Ishikawa (cell line): ENCODE results near the gene LMO2.

ENCODE experiments used
- CEBPB ChIP-seq: IDR thresholded peaks from 2 replicates; pipeline ENCODE4 v1.6.1; 2012
- CREB1 ChIP-seq: IDR thresholded peaks from 2 replicates; pipeline ENCODE4 v1.6.1; 2012; ENCODE audit warnings: low read depth
- EGR1 ChIP-seq: IDR thresholded peaks from 2 replicates; pipeline ENCODE4 v1.6.1; 2012
- EP300 ChIP-seq: IDR thresholded peaks from 2 replicates; pipeline ENCODE4 v1.6.1; 2012; ENCODE audit warnings: borderline replicate concordance
- FOXM1 ChIP-seq: IDR thresholded peaks from 2 replicates; pipeline ENCODE4 v1.6.1; 2012; ENCODE audit warnings: low read depth, borderline replicate concordance
- MAX ChIP-seq: IDR thresholded peaks from 2 replicates; pipeline ENCODE4 v1.6.1; 2012
- NFIC ChIP-seq: IDR thresholded peaks from 2 replicates; pipeline ENCODE4 v1.6.1; 2012
- RAD21 ChIP-seq: IDR thresholded peaks from 2 replicates; pipeline ENCODE4 v1.6.1; 2012; ENCODE audit warnings: low read depth
- REST ChIP-seq: IDR thresholded peaks from 2 replicates; pipeline ENCODE4 v1.6.1; 2012; ENCODE audit warnings: low read depth, mild to moderate bottlenecking
- TAF1 ChIP-seq: IDR thresholded peaks from 2 replicates; pipeline ENCODE4 v1.6.1; 2012; ENCODE audit warnings: low read depth, mild to moderate bottlenecking
- TCF12 ChIP-seq: IDR thresholded peaks from 2 replicates; pipeline ENCODE4 v1.6.1; 2012; ENCODE audit warnings: low read depth
- TEAD4 ChIP-seq: IDR thresholded peaks from 2 replicates; pipeline ENCODE4 v1.6.1; 2012
- YY1 ChIP-seq: IDR thresholded peaks from 2 replicates; pipeline ENCODE4 v1.6.1; 2012; ENCODE audit warnings: low read depth
- ZBTB7A ChIP-seq: IDR thresholded peaks from 2 replicates; pipeline ENCODE4 v1.6.1; 2012; ENCODE audit warnings: low read depth

LMO2 gene

GRCh38 chr11:33923626-33924025, 31.8 kb upstream of the LMO2 start:
- TF ChIP-seq FOXM1 (no peak), EP300 (no peak), NFIC (no peak), RAD21 (no peak), TEAD4 (no peak), ZBTB7A (no peak)

GRCh38 chr11:33920838-33921613, 29.1 kb upstream of the LMO2 start:
- TF ChIP-seq FOXM1: no peak
- no peak for TF ChIP-seq TEAD4
- no peak for TF ChIP-seq REST
- no peak for TF ChIP-seq CEBPB
- TF ChIP-seq CREB1: no peak
- no peak for TF ChIP-seq EP300
- TF ChIP-seq MAX: no peak
- TF ChIP-seq NFIC: no peak
- TF ChIP-seq ZBTB7A: no peak
- no peak for TF ChIP-seq TCF12
- TF ChIP-seq TAF1: no peak
- no peak for TF ChIP-seq EGR1
- no peak for TF ChIP-seq YY1

- TF ChIP-seq TCF12 (no peak), MAX (no peak), EGR1 (no peak), EP300 (no peak), YY1 (no peak), ZBTB7A (no peak), REST (no peak)
Measured at GRCh38 chr11:33919645-33920044, 27.8 kb upstream of the LMO2 start.

GRCh38 chr11:33916736-33917135, 24.9 kb upstream of the LMO2 start:
- TF ChIP-seq CREB1 (no peak), YY1 (no peak)

- no peak for TF ChIP-seq RAD21
- no peak for TF ChIP-seq TEAD4
- no peak for TF ChIP-seq CREB1
- no peak for TF ChIP-seq NFIC
- TF ChIP-seq REST: no peak
- TF ChIP-seq MAX: no peak
- TF ChIP-seq YY1: no peak
- no peak for TF ChIP-seq CEBPB
- no peak for TF ChIP-seq TAF1
- no peak for TF ChIP-seq EP300
- TF ChIP-seq FOXM1: no peak
- no peak for TF ChIP-seq ZBTB7A
- TF ChIP-seq TCF12: no peak
- no peak for TF ChIP-seq EGR1
Measured at GRCh38 chr11:33915526-33915925, 23.6 kb upstream of the LMO2 start.
